GM21825 (cell line): ENCODE data around the gene ANKIB1.
"Not testable (repeated sequence)": the region's sequence is repeated elsewhere in the genome, so short reads cannot be mapped to it uniquely, and the experiment has no call there.

Experiments used
- ATAC-seq: cut with Tn5 transposase; IDR thresholded peaks from one replicate; pipeline ENCODE4 v1.9.1; 2021; ENCODE audit warnings: mild to moderate bottlenecking, moderate library complexity; ENCODE audit not compliant: unreplicated experiment

The ANKIB1 gene

GRCh38 chr7:92442720-92443119 is 196.9 kb downstream of the ANKIB1 start:
- not testable (repeated sequence) for ATAC-seq

- no peak for ATAC-seq
Measured at GRCh38 chr7:92446869-92447344, 201.1 kb downstream of the ANKIB1 start.

GRCh38 chr7:92447345-92448204 is 201.8 kb downstream of the ANKIB1 start, which contains the start of gene GATAD1:
Gene GATAD1, plus strand, starts transcription at chr7:92447482. Its CDS starts 248 bp downstream, at chr7:92447730.
- peak; percentile 89 for ATAC-seq

GRCh38 chr7:92448205-92448747 is 202.5 kb downstream of the ANKIB1 start:
- peak; percentile 42 for ATAC-seq
